Measurements from ENCODE around the gene CACNB2.
"Not testable (repeated sequence)": the region's sequence is repeated elsewhere in the genome, so short reads cannot be mapped to it uniquely, and the experiment has no call there.

The CACNB2 gene

DNA sequence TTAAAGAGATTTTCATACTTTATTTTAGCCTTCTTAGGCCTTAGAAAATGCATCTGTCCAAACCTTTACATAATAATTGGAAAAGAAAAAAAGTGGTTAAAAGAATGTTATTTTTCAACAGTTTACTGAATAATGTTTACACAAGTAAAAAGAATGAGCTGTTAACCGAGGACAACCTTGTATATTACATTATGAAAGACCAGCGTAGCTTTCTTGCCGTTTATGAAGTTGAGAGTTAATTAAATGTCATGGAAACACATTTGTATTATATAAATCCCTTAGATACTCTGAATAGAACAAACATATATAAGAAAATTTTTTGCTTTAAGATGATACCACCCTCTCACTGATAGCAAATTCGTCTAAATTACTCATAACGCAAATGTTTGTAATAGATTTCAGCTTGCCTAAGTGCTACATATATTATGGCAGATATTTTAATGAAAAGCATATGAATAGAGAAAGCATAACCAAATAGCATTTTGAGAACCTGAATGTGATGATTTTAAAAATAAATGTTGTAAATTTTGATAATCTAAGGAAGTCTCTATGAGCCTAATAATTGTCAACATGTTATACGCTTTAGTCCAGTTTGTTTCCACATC lies 9.1 kb downstream of the CACNB2 start:
- POLR2A ChIA-PET = no interaction called here
- DNase-seq (ENCODE audit: extremely low spot score) = no peak
- TF ChIP-seq ELF4 (IDR thresholded peaks at IDR 0.05) = no peak
- TF ChIP-seq ZNF384 (IDR thresholded peaks at IDR 0.05) = no peak
- no peak for TF ChIP-seq SUZ12 (IDR thresholded peaks at IDR 0.05)
- no peak for TF ChIP-seq FOXA1 (IDR thresholded peaks at IDR 0.05)
- no peak for TF ChIP-seq L3MBTL2 (conservative IDR thresholded peaks at IDR 0.05)
- no peak for TF ChIP-seq TARDBP (IDR thresholded peaks at IDR 0.05)
- TF ChIP-seq BHLHE40 (IDR thresholded peaks at IDR 0.05; ENCODE audit: borderline replicate concordance) = no peak
- TF ChIP-seq, protein P1, sequence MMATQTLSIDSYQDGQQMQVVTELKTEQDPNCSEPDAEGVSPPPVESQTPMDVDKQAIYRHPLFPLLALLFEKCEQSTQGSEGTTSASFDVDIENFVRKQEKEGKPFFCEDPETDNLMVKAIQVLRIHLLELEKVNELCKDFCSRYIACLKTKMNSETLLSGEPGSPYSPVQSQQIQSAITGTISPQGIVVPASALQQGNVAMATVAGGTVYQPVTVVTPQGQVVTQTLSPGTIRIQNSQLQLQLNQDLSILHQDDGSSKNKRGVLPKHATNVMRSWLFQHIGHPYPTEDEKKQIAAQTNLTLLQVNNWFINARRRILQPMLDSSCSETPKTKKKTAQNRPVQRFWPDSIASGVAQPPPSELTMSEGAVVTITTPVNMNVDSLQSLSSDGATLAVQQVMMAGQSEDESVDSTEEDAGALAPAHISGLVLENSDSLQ (IDR thresholded peaks at IDR 0.05) = no peak
- no peak for TF ChIP-seq HDGF (IDR thresholded peaks at IDR 0.05; ENCODE audit: borderline replicate concordance)
- TF ChIP-seq ARNT (IDR thresholded peaks at IDR 0.05) = no peak
- no peak for TF ChIP-seq FOXM1 (IDR thresholded peaks at IDR 0.05; ENCODE audit: borderline replicate concordance)
- no peak for TF ChIP-seq LEF1 (IDR thresholded peaks at IDR 0.05; ENCODE audit: borderline replicate concordance)
- no peak for TF ChIP-seq CTBP1 (IDR thresholded peaks at IDR 0.05; ENCODE audit: borderline replicate concordance)
- no peak for TF ChIP-seq NFRKB (IDR thresholded peaks at IDR 0.05)
- no peak for TF ChIP-seq FOXK2 (IDR thresholded peaks at IDR 0.05)
- TF ChIP-seq SP1 (IDR thresholded peaks at IDR 0.05) = no peak
- CTCF ChIA-PET = no interaction called here

DNA sequence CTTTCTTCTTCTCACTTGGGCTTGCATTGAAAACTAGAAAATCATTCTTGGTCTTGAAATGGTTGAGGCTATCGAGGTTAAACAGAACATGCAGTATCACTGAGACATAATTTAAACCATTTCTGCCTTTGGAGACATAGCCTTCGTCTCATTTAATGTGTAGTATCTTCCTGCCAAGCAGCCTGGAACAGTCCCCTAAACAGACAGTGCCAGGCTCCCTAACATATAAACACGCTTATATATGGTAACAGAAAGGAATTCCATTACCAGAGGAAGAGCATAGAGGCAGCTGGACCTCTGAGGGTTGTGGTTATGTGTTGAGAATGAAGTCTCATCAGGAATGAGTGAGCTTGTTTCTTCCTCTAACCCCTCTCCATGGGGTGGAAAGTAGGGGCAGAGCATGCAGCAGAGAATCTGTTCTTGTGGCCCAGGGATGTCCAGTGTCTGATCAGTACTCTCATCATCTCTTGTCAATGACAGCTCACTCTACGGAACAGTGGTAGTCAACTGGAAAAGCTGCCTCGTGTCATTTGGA lies 11.2 kb downstream of the CACNB2 start:
- ChIA-PET POLR2A (no interaction called here), CTCF (no interaction called here)
- TF ChIP-seq, protein P1 (IDR thresholded peaks at IDR 0.05) = no peak
- no peak for TF ChIP-seq NFRKB (IDR thresholded peaks at IDR 0.05)
- no peak for TF ChIP-seq FOXM1 (IDR thresholded peaks at IDR 0.05; ENCODE audit: borderline replicate concordance)
- no peak for TF ChIP-seq BHLHE40 (IDR thresholded peaks at IDR 0.05; ENCODE audit: borderline replicate concordance)
- no peak for DNase-seq (ENCODE audit: extremely low spot score)

DNA sequence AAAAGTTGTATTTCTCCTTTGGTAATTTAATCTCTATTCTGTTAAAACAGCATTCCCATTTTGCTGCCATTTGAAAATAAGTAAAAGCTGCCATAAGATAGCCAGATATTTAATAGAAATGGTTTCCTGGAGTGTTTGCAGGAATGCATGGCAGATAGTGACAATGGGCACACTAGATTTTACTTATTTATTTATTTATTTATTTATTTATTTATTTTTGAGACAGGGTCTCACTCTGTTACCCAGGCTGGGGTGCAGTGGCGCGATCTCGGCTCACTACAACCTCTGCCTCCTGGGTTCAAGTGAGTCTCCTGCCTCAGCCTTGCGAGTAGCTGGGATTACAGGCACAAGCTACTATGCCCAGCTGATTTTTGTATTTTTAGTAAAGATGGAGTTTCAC lies 13.2 kb downstream of the CACNB2 start:
- CTCF ChIA-PET = interaction anchor here (0.6 kb wide), 1 partner anchor 1376 kb away, joined by 3 read pairs; no protein-coding TSS in a partner anchor
- DNase-seq (ENCODE audit: extremely low spot score); POLR2A ChIA-PET: not testable (repeated sequence)

DNA sequence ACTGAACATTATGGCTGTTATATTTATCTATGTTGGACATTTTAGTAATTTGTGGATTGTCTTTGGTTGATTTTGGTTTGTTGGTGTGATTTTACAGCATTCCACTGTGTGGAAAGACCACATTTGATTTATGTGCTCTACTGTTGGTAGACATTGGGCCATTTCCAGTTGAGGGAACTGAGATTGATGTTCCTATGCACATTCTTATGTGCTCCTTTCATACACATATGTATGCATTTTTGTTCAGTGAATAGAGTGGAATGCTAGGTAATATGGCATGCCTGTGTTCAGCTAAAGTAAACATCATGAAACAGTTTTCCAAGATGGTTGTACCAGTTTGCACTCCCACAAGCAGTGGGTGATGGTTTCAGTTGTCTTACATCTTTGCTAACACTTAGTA lies 15.1 kb downstream of the CACNB2 start:
- CTCF ChIA-PET = no interaction called here
- POLR2A ChIA-PET = no interaction called here
- TF ChIP-seq HDGF (IDR thresholded peaks at IDR 0.05; ENCODE audit: borderline replicate concordance) = no peak
- DNase-seq (ENCODE audit: extremely low spot score) = no peak

DNA sequence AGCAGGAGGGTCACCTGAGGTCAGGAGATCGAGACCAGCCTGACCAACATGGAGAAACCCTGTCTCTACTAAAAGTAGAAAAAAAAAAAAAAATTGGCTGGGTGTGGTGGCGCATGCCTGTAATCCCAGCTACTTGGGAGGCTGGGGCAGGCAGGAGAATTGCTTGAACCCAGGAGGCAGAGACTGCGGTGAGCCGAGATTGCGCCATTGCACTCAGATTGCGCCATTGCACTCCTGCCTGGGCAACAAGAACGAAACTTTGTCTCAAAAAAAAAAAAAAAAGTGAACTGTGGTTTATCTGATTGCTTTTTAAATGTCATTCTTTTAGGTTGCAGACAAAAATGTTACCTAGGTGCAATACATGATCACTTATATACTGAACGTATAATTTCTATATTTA lies 16.6 kb downstream of the CACNB2 start:
- CTCF ChIA-PET; DNase-seq (ENCODE audit: extremely low spot score); POLR2A ChIA-PET: not testable (repeated sequence)

GRCh38 chr10:18157881-18158280 lies 17.7 kb downstream of the CACNB2 start:
- DNase-seq (ENCODE audit: extremely low spot score) = no peak
- TF ChIP-seq ARNT (IDR thresholded peaks at IDR 0.05) (no peak), SP1 (IDR thresholded peaks at IDR 0.05) (no peak), CTBP1 (IDR thresholded peaks at IDR 0.05; ENCODE audit: borderline replicate concordance) (no peak), FOXK2 (IDR thresholded peaks at IDR 0.05) (no peak), BHLHE40 (IDR thresholded peaks at IDR 0.05; ENCODE audit: borderline replicate concordance) (no peak), SUZ12 (IDR thresholded peaks at IDR 0.05) (no peak), L3MBTL2 (conservative IDR thresholded peaks at IDR 0.05) (no peak), FOXM1 (IDR thresholded peaks at IDR 0.05; ENCODE audit: borderline replicate concordance) (no peak), TARDBP (IDR thresholded peaks at IDR 0.05) (no peak), NFRKB (IDR thresholded peaks at IDR 0.05) (no peak), HDGF (IDR thresholded peaks at IDR 0.05; ENCODE audit: borderline replicate concordance) (no peak), ELF4 (IDR thresholded peaks at IDR 0.05) (no peak), ZNF384 (IDR thresholded peaks at IDR 0.05) (no peak)
- TF ChIP-seq, protein P1 (IDR thresholded peaks at IDR 0.05) = no peak
- POLR2A ChIA-PET = no interaction called here
- CTCF ChIA-PET = no interaction called here

- no peak for DNase-seq (ENCODE audit: extremely low spot score)
- POLR2A ChIA-PET = no interaction called here
- TF ChIP-seq, protein P1 (IDR thresholded peaks at IDR 0.05) = no peak
- TF ChIP-seq ARNT (IDR thresholded peaks at IDR 0.05) (no peak), FOXA1 (IDR thresholded peaks at IDR 0.05) (no peak), LEF1 (IDR thresholded peaks at IDR 0.05; ENCODE audit: borderline replicate concordance) (no peak), NFRKB (IDR thresholded peaks at IDR 0.05) (no peak), SP1 (IDR thresholded peaks at IDR 0.05) (no peak), FOXK2 (IDR thresholded peaks at IDR 0.05) (no peak), ZNF384 (IDR thresholded peaks at IDR 0.05) (no peak), ELF4 (IDR thresholded peaks at IDR 0.05) (no peak), BHLHE40 (IDR thresholded peaks at IDR 0.05; ENCODE audit: borderline replicate concordance) (no peak), L3MBTL2 (conservative IDR thresholded peaks at IDR 0.05) (no peak), TARDBP (IDR thresholded peaks at IDR 0.05) (no peak), HDGF (IDR thresholded peaks at IDR 0.05; ENCODE audit: borderline replicate concordance) (no peak), CTBP1 (IDR thresholded peaks at IDR 0.05; ENCODE audit: borderline replicate concordance) (no peak), SUZ12 (IDR thresholded peaks at IDR 0.05) (no peak), FOXM1 (IDR thresholded peaks at IDR 0.05; ENCODE audit: borderline replicate concordance) (no peak)
- CTCF ChIA-PET = no interaction called here
Observed at GRCh38 chr10:18158773-18159265, 18.6 kb downstream of the CACNB2 start.
